B cell (primary cell): ENCODE data around the gene TCIRG1. TPM values are rescaled to one million over a fixed set of nuclear protein-coding genes. Genes with fewer than 3 reads are reported as not detected.

Experiments
- ATAC-seq: fragments of 200-7000 bp; cut with Tn5 transposase; one replicate; pipeline ENCODE4 v1.10.0; 2021; ENCODE audit warnings: low read depth, mild to moderate bottlenecking, moderate number of reproducible peaks, moderate library complexity
- CTCF ChIA-PET: fragments of 350-600 bp; sonication (Branson Sonifier 250); formaldehyde crosslinking; loops from one replicate; lab custom pipeline; 2021; ENCODE audit warnings: antibody characterized with exemption, inconsistent platforms; lab: Charles Lee
- POLR2A ChIA-PET: fragments of 350-600 bp; sonication (Branson Sonifier 250); formaldehyde crosslinking; loops from one replicate; lab custom pipeline; 2021; ENCODE audit warnings: antibody characterized with exemption; lab: Charles Lee
- DNase-seq: peaks from one replicate; pipeline ENCODE4 v3.0.0; 2013
- H2AFZ ChIP-seq: 2 replicates; pipeline ENCODE4 v1.6.1; 2012; ENCODE audit warnings: mild to moderate bottlenecking, low read depth, low read length; ENCODE audit not compliant: insufficient read depth, poor library complexity, severe bottlenecking
- H3K27ac ChIP-seq, 2 donors: 1 replicate in 1 of 2; 2 replicates in 1 of 2; pipeline ENCODE4 v1.5.1; 2012 to 2013; ENCODE audit warnings: low read length in 2 of 2, mild to moderate bottlenecking in 2 of 2, moderate library complexity in 1 of 2
- H3K27me3 ChIP-seq, 4 experiments: fragments of 200-600 bp in 1 of 4; sonication (generic) in 1 of 4; replicated peaks in 1 of 4; 1 replicate in 2 of 4; 2 replicates in 2 of 4; pipeline versions ENCODE4 v1.6.1 to v1.7.0; 2013 to 2016; ENCODE audit warnings: low read length in 3 of 4, mild to moderate bottlenecking in 2 of 4, mixed read lengths in 1 of 4, moderate library complexity in 1 of 4; ENCODE audit not compliant: insufficient read depth in 4 of 4, control insufficient read depth in 3 of 4; ENCODE audit errors: control extremely low read depth in 1 of 4
- H3K36me3 ChIP-seq, 2 experiments: replicated peaks in 1 of 2; 1 replicate in 1 of 2; 2 replicates in 1 of 2; pipeline versions ENCODE4 v1.6.1 to v1.7.1; 2013; ENCODE audit warnings: low read length in 1 of 2; ENCODE audit not compliant: insufficient read depth in 2 of 2, control insufficient read depth in 1 of 2; ENCODE audit errors: control extremely low read depth in 1 of 2, extremely low read depth in 1 of 2
- H3K4me1 ChIP-seq, 2 donors: fragments of 200-600 bp in 1 of 2; sonication (generic) in 1 of 2; 1 replicate in 1 of 2; 2 replicates in 1 of 2; pipeline versions ENCODE4 v1.5.1 to v1.6.1; 2013 to 2017; ENCODE audit warnings: low read length in 2 of 2; ENCODE audit not compliant: control insufficient read depth in 2 of 2, insufficient read depth in 2 of 2
- H3K4me2 ChIP-seq: replicated peaks from 2 replicates; pipeline ENCODE3; 2012; ENCODE audit warnings: mild to moderate bottlenecking, low read depth, low read length; ENCODE audit not compliant: poor library complexity, severe bottlenecking
- H3K4me3 ChIP-seq, 5 experiments: fragments of 200-600 bp in 1 of 5; sonication (generic) in 1 of 5; 1 replicate in 3 of 5; 2 replicates in 2 of 5; pipeline versions ENCODE4 v1.5.1 to v1.7.0; 2011 to 2016; ENCODE audit warnings: low read length in 4 of 5, mild to moderate bottlenecking in 4 of 5, low read depth in 2 of 5, control low read depth in 1 of 5, moderate library complexity in 1 of 5; ENCODE audit not compliant: insufficient read depth in 1 of 5; ENCODE audit errors: control extremely low read depth in 1 of 5, extremely low read depth in 1 of 5
- H3K79me2 ChIP-seq: fragments of 200-600 bp; sonication (generic); one replicate; pipeline ENCODE4 v1.6.0; 2016; ENCODE audit warnings: low read length; ENCODE audit not compliant: control insufficient read depth, insufficient read depth
- H3K9ac ChIP-seq: fragments of 200-600 bp; sonication (generic); 2 replicates; pipeline ENCODE4 v1.6.1; 2017; ENCODE audit warnings: mild to moderate bottlenecking, low read length, moderate library complexity
- H3K9me3 ChIP-seq, 3 donors: one replicate each; pipeline versions ENCODE4 v1.6.1 to v1.7.1; 2013; ENCODE audit warnings: low read length in 2 of 3; ENCODE audit not compliant: control insufficient read depth in 2 of 3, insufficient read depth in 1 of 3; ENCODE audit errors: control extremely low read depth in 1 of 3
- H4K20me1 ChIP-seq: 2 replicates; pipeline ENCODE4 v1.6.0; 2012; ENCODE audit warnings: mild to moderate bottlenecking, low read length; ENCODE audit not compliant: insufficient read depth, control insufficient read depth, poor library complexity, severe bottlenecking
- H3K27ac Mint-ChIP-seq: one replicate; pipeline ENCODE4 v1.8.0; 2021; ENCODE audit warnings: mixed read lengths
- H3K27me3 Mint-ChIP-seq: one replicate; pipeline ENCODE4 v1.8.0; 2021; ENCODE audit warnings: mixed read lengths
- H3K4me1 Mint-ChIP-seq: one replicate; pipeline ENCODE4 v1.8.0; 2021; ENCODE audit warnings: mixed read lengths
- H3K4me3 Mint-ChIP-seq: one replicate; pipeline ENCODE4 v1.8.0; 2021; ENCODE audit warnings: mixed read lengths
- H3K9me3 Mint-ChIP-seq: one replicate; pipeline ENCODE4 v1.8.0; 2022; ENCODE audit warnings: mixed read lengths; ENCODE audit not compliant: insufficient read depth
- EZH2 ChIP-seq: IDR thresholded peaks from 2 replicates; pipeline ENCODE4 v1.6.1; 2012; ENCODE audit warnings: borderline replicate concordance, low read depth, mild to moderate bottlenecking, moderate library complexity, low read length; ENCODE audit not compliant: insufficient read depth, poor library complexity, severe bottlenecking
- WGBS: methylation state at CpG from one replicate; pipeline ENCODE4 v1.1.5; 2013; ENCODE audit warnings: missing lambda C conversion rate; ENCODE audit not compliant: insufficient coverage; 5-methylcytosine and 5-hydroxymethylcytosine counted together
- intact Hi-C: fragments of 100-400 bp; cut with micrococcal nuclease; formaldehyde crosslinking; loops from one replicate; pipeline ENCODE4 v1.10.0; 2022
- polyA plus RNA-seq: library from polyadenylated mRNA; depleted of rRNA; stranded (reverse); fragments of >200 nt; gene quantifications from 2 replicates; pipeline ENCODE4 v1.2.3, GENCODE V29; 2012
- total RNA-seq, 2 donors: library from RNA; stranded (reverse); fragments of 120-200 nt in 1 of 2; gene quantifications; 1 replicate in 1 of 2; 2 replicates in 1 of 2; pipeline versions ENCODE4 v1.2.3 to v1.2.4, GENCODE V29; 2013 to 2022
- TF ChIP-seq, protein P1 (sequence below): fragments of 200-600 bp; IDR thresholded peaks from one replicate; pipeline ENCODE4 v1.8.0; 2022; ENCODE audit warnings: antibody characterized with exemption, mild to moderate bottlenecking

Gene TCIRG1
- total and polyA plus RNA-seq, 2 donors (not counting 1 experiment from before 2014, with no cell fraction given), result 305 to 725 TPM

- Histone ChIP-seq H3K4me2 (no peak overlapping the region), H3K27me3 (no peaks in the 10 kb centered on the region), H4K20me1 (no peaks in the 10 kb centered on the region), H2AFZ (no peak overlapping the region), H3K79me2 (no peaks in the 10 kb centered on the region), H3K9me3 (no peaks in the 10 kb centered on the region), H3K36me3 (peaks cover 0 to 29% of the 10 kb centered on the region in 2 experiments), H3K4me1 (no peaks in the 10 kb centered on the region), H3K4me3 (no peak overlapping the region), H3K27ac (no peak overlapping the region), H3K9ac (no peak overlapping the region)
- no peaks in the 10 kb centered on the region for H3K9me3 Mint-ChIP-seq
- no peak overlapping the region for H3K27ac Mint-ChIP-seq
- DNase-seq (no peak), ATAC-seq (no peak)
- H3K27me3 Mint-ChIP-seq, result no peaks in the 10 kb centered on the region
- no peak overlapping the region for H3K4me3 Mint-ChIP-seq
- ChIA-PET POLR2A (no interaction called here), CTCF (no interaction called here)
- intact Hi-C loops, result no loop called here
- 97% methylated on average over 6 of the region's 7 CpGs for WGBS
- TF ChIP-seq, protein P1, sequence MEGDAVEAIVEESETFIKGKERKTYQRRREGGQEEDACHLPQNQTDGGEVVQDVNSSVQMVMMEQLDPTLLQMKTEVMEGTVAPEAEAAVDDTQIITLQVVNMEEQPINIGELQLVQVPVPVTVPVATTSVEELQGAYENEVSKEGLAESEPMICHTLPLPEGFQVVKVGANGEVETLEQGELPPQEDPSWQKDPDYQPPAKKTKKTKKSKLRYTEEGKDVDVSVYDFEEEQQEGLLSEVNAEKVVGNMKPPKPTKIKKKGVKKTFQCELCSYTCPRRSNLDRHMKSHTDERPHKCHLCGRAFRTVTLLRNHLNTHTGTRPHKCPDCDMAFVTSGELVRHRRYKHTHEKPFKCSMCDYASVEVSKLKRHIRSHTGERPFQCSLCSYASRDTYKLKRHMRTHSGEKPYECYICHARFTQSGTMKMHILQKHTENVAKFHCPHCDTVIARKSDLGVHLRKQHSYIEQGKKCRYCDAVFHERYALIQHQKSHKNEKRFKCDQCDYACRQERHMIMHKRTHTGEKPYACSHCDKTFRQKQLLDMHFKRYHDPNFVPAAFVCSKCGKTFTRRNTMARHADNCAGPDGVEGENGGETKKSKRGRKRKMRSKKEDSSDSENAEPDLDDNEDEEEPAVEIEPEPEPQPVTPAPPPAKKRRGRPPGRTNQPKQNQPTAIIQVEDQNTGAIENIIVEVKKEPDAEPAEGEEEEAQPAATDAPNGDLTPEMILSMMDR, result no peak
- TF ChIP-seq EZH2, result no peak
- no peaks in the 10 kb centered on the region for H3K4me1 Mint-ChIP-seq
These were observed 22.7 kb downstream of the TCIRG1 start for GRCh38 chr11:68061508-68061907.

DNA sequence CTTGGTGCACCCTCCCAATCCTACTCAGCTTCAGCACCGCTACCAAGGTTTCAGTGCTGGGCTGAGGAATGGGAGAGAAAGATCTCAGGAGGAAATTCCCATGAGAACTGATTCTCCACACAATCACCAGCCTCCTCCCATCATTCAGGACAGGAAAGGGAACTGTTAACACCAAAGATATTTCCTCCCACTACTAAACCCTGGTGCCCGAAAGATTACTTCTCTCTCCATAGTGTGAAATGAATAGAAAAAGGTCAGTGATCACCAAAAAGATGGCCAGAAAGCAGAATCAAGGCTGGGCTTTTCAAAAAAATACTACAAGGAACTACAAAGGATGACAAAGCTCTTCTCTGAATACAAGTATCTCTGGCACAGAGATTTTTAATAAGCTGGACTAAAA, 26.1 kb downstream of the TCIRG1 start:
- no CpG with 5 or more reads among the region's 2 CpGs for WGBS
- TF ChIP-seq, protein P1, result no peak
- no peak for TF ChIP-seq EZH2
- Mint-ChIP-seq H3K9me3 (no peaks in the 10 kb centered on the region), H3K27me3 (no peaks in the 10 kb centered on the region), H3K4me3 (no peak overlapping the region), H3K4me1 (no peaks in the 10 kb centered on the region), H3K27ac (no peak overlapping the region)
- POLR2A ChIA-PET, result no interaction called here
- Histone ChIP-seq H3K4me1 (no peaks in the 10 kb centered on the region), H3K79me2 (no peaks in the 10 kb centered on the region), H3K4me2 (no peak overlapping the region), H3K4me3 (no peak overlapping the region), H3K9ac (no peak overlapping the region), H3K36me3 (peaks cover 0 to 39% of the 10 kb centered on the region in 2 experiments), H4K20me1 (no peaks in the 10 kb centered on the region), H2AFZ (no peak overlapping the region), H3K9me3 (no peaks in the 10 kb centered on the region), H3K27me3 (no peaks in the 10 kb centered on the region), H3K27ac (no peak overlapping the region)
- CTCF ChIA-PET, result interaction anchor here (0.7 kb wide), 1 partner anchor 141 kb away, joined by 4 read pairs; no protein-coding TSS in a partner anchor
- intact Hi-C loops, result no loop called here
- ATAC-seq (no peak), DNase-seq (no peak)
